Keratinocyte (primary cell): ENCODE measurements around the gene MYO16. TPM values are rescaled to one million over a fixed set of nuclear protein-coding genes. Genes with fewer than 3 reads are reported as not detected.

Experiments used
- DNase-seq: peaks from one replicate; pipeline ENCODE4 v3.0.0-alpha.2; 2011; ENCODE audit warnings: low read depth, missing footprints, low spot score
- FAIRE-seq: peaks from 2 replicates; lab custom pipeline; 2011; peaks lifted over from hg19 to GRCh38; lab: Jason Lieb, UNC
- H2AFZ ChIP-seq: 2 replicates; pipeline ENCODE4 v1.6.0; 2012; ENCODE audit warnings: low read length, control low read depth, inconsistent platforms; ENCODE audit not compliant: control insufficient read depth
- H3K27ac ChIP-seq: 2 replicates; pipeline ENCODE4 v1.5.1; 2011; ENCODE audit warnings: low read length; ENCODE audit not compliant: control insufficient read depth, insufficient read depth
- H3K27me3 ChIP-seq: 3 replicates; pipeline ENCODE4 v1.6.0; 2011; ENCODE audit warnings: low read length; ENCODE audit not compliant: control insufficient read depth, insufficient read depth; ENCODE audit errors: extremely low read depth
- H3K36me3 ChIP-seq, 2 experiments: 2 replicates in 1 of 2; 3 replicates in 1 of 2; pipeline ENCODE4 v1.5.1; 2011; ENCODE audit warnings: low read length in 2 of 2, mild to moderate bottlenecking in 1 of 2; ENCODE audit not compliant: control insufficient read depth in 2 of 2, insufficient read depth in 2 of 2; ENCODE audit errors: extremely low read depth in 1 of 2
- H3K4me1 ChIP-seq: 3 replicates; pipeline ENCODE4 v1.5.1; 2011; ENCODE audit warnings: low read length; ENCODE audit not compliant: control insufficient read depth, insufficient read depth; ENCODE audit errors: extremely low read depth
- H3K4me2 ChIP-seq: 3 replicates; pipeline ENCODE4 v1.6.0; 2011; ENCODE audit warnings: low read depth, low read length; ENCODE audit not compliant: control insufficient read depth, insufficient read depth; ENCODE audit errors: extremely low read depth
- H3K4me3 ChIP-seq, 3 experiments: fragments of 200-600 bp in 1 of 3; sonication (generic) in 1 of 3; 2 replicates in 2 of 3; 3 replicates in 1 of 3; pipeline ENCODE4 v1.5.1; 2011 to 2016; ENCODE audit warnings: low read length in 3 of 3, mild to moderate bottlenecking in 3 of 3, control low read depth in 2 of 3, inconsistent platforms in 1 of 3, low read depth in 1 of 3, mixed read lengths in 1 of 3, mixed run types in 1 of 3, moderate library complexity in 1 of 3; ENCODE audit not compliant: control insufficient read depth in 2 of 3, insufficient read depth in 2 of 3; ENCODE audit errors: extremely low read depth in 1 of 3
- H3K79me2 ChIP-seq: 2 replicates; pipeline ENCODE4 v1.6.0; 2012; ENCODE audit warnings: low read length; ENCODE audit not compliant: control insufficient read depth, insufficient read depth
- H3K9ac ChIP-seq: 3 replicates; pipeline ENCODE4 v1.6.0; 2011; ENCODE audit warnings: low read length; ENCODE audit not compliant: control insufficient read depth, insufficient read depth; ENCODE audit errors: extremely low read depth
- H3K9me1 ChIP-seq: 3 replicates; pipeline ENCODE4 v1.6.0; 2011; ENCODE audit warnings: low read length; ENCODE audit not compliant: control insufficient read depth, insufficient read depth; ENCODE audit errors: extremely low read depth
- H3K9me3 ChIP-seq: 2 replicates; pipeline ENCODE4 v1.5.1; 2012; ENCODE audit warnings: low read depth, low read length; ENCODE audit not compliant: control insufficient read depth
- H4K20me1 ChIP-seq: 3 replicates; pipeline ENCODE4 v1.6.0; 2011; ENCODE audit warnings: low read length; ENCODE audit not compliant: control insufficient read depth, insufficient read depth; ENCODE audit errors: extremely low read depth
- CTCF ChIP-seq, 3 experiments: IDR thresholded peaks in 1 of 3; conservative IDR thresholded peaks in 1 of 3; optimal IDR thresholded peaks in 1 of 3; 2 replicates in 2 of 3; 3 replicates in 1 of 3; pipeline versions ENCODE3 to v1.5.1; 2011; ENCODE audit warnings: low read length in 3 of 3, mild to moderate bottlenecking in 3 of 3, moderate library complexity in 2 of 3, control low read depth in 1 of 3, inconsistent platforms in 1 of 3; ENCODE audit not compliant: insufficient read depth in 2 of 3; ENCODE audit errors: extremely low read depth in 1 of 3
- EZH2 ChIP-seq: IDR thresholded peaks from one replicate; pipeline ENCODE4 v1.6.1; 2012; ENCODE audit warnings: inconsistent platforms, mild to moderate bottlenecking, low read length, moderate library complexity
- dilution Hi-C: fragments of 300-500 bp; cut with MboI; formaldehyde crosslinking; loops from one replicate; pipeline ENCODE4 v1.7.0; 2020; ENCODE audit warnings: low sequenced_read_pairs; ENCODE audit not compliant: extremely low pct_ligation_motif_present
- polyA plus RNA-seq, 5 experiments: library from polyadenylated mRNA; depleted of rRNA in 3 of 5; stranded (reverse) in 3 of 5; stranded (forward) in 1 of 5; unstranded in 1 of 5; fragments of >200 nt; gene quantifications; 1 replicate in 1 of 5; 2 replicates in 3 of 5; 3 replicates in 1 of 5; pipeline versions ENCODE4 v1.2.1 to v1.2.3, GENCODE V29; 2011 to 2012; ENCODE audit warnings: missing spikeins in 2 of 5, low read depth in 1 of 5, low replicate concordance in 1 of 5

Gene MYO16
- polyA plus RNA-seq, 1 donor (not counting 4 experiments of a cell fraction or from before 2014, with no cell fraction given): 0.08 TPM

GRCh38 chr13:108807841-108808240 lies 178.4 kb downstream of the MYO16 start:
- H4K20me1 ChIP-seq: no peaks in the 10 kb centered on the region
- H3K79me2 ChIP-seq: no peaks in the 10 kb centered on the region
- no peak for FAIRE-seq
- TF ChIP-seq EZH2 (no peak), CTCF (optimal IDR thresholded peaks at IDR 0.05 in 1 of 3, IDR thresholded peaks at IDR 0.05 in 1 of 3, conservative IDR thresholded peaks at IDR 0.05 in 1 of 3; ENCODE audit: extremely low read depth in 1 of 3, insufficient read depth in 2 of 3, low read length in 3 of 3) (no peak)
- no peak overlapping the region for H3K27ac ChIP-seq
- H3K4me2 ChIP-seq: no peak overlapping the region
- H3K4me1 ChIP-seq: no peaks in the 10 kb centered on the region
- dilution Hi-C loops: no loop called here
- no peak overlapping the region for H3K4me3 ChIP-seq
- no peak for DNase-seq
- H3K27me3 ChIP-seq: no peaks in the 10 kb centered on the region
- no peaks in the 10 kb centered on the region for H3K9me1 ChIP-seq
- H3K9ac ChIP-seq: no peak overlapping the region
- no peaks in the 10 kb centered on the region for H3K36me3 ChIP-seq
- H3K9me3 ChIP-seq: no peaks in the 10 kb centered on the region
- H2AFZ ChIP-seq: no peak overlapping the region

GRCh38 chr13:108812165-108812564 lies 182.8 kb downstream of the MYO16 start:
- FAIRE-seq: no peak
- H3K4me3 ChIP-seq: no peak overlapping the region
- H3K36me3 ChIP-seq: no peaks in the 10 kb centered on the region
- H3K27me3 ChIP-seq: no peaks in the 10 kb centered on the region
- no peak overlapping the region for H3K4me2 ChIP-seq
- no peaks in the 10 kb centered on the region for H3K79me2 ChIP-seq
- TF ChIP-seq CTCF (optimal IDR thresholded peaks at IDR 0.05 in 1 of 3, IDR thresholded peaks at IDR 0.05 in 1 of 3, conservative IDR thresholded peaks at IDR 0.05 in 1 of 3; ENCODE audit: extremely low read depth in 1 of 3, insufficient read depth in 2 of 3, low read length in 3 of 3) (no peak), EZH2 (no peak)
- no peaks in the 10 kb centered on the region for H4K20me1 ChIP-seq
- no peak overlapping the region for H3K9ac ChIP-seq
- DNase-seq: no peak
- dilution Hi-C loops: no loop called here
- no peaks in the 10 kb centered on the region for H3K4me1 ChIP-seq
- no peaks in the 10 kb centered on the region for H3K9me1 ChIP-seq
- no peak overlapping the region for H2AFZ ChIP-seq
- H3K9me3 ChIP-seq: no peaks in the 10 kb centered on the region
- H3K27ac ChIP-seq: no peak overlapping the region
